Measurements from ENCODE around the gene DIPK1A.
A peak's percentile ranks its signal among the peaks of the same experiment; 100 is the strongest.

Gene DIPK1A

DNA sequence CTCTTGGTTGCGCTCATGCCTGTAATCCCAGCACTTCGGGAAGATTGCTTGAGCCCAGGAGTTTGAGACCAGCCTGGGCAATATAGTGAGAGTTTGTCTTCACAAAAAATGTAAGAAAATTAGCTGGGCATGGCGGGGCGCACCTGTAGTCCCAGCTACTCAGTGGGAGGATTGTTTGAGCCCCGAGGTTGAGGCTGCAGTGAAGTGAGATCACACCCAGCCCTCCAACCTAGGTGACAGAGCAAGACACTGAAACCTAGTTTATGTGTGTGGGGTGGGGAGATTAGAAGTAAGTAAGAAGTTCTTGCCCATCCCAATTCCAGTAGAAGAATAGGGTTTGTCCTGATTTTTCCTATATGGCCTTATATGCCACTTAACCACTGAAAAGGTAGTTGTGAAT, 127.4 kb downstream of the DIPK1A start:
- H3K9ac ChIP-seq (ENCODE audit: low read length): peak overlapping the region; percentile 99
- H3K27me3 ChIP-seq (replicated peaks; ENCODE audit: control insufficient read depth, insufficient read depth, low read length): no peaks in the 10 kb centered on the region
- peaks cover 51% of the 10 kb centered on the region for H3K4me1 ChIP-seq (ENCODE audit: control insufficient read depth, insufficient read depth, low read length)
- H3K9me3 ChIP-seq (ENCODE audit: control insufficient read depth, low read length): no peaks in the 10 kb centered on the region
- peaks cover 57% of the 10 kb centered on the region for H3K36me3 ChIP-seq (ENCODE audit: control insufficient read depth, insufficient read depth, low read length, severe bottlenecking)
- peak overlapping the region; percentile 94 for H3K4me3 ChIP-seq (ENCODE audit: low read length)
- no peak for DNase-seq (ENCODE audit: low read depth)

DNA sequence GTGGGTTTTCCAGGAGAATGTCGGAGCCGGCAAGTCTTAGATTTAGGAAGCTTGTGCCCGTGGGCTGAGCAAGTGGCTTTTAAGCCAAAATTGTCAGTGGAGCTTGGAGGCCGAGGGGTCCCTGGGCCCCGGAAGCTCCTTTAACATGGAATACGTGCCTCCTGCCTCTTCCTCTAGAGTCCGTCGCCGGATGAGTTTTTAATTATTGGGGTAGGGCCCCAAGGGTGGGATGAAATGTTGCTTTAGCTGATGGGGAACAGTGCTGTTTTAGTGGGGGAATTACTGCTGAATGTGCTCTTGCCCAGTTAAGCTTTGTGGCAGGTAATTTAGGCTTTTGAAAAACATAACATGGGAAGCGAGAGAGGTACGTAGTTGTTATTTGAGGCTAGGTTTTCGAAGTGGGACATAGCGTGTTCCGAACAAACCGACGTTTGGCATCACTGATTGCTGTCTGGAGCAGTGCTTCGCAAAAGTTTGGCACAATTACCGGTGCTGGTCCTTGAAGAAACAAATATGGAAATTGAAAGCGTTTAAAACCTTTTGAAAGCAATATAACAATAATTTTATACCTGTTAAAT, 128.6 kb downstream of the DIPK1A start:
- Histone ChIP-seq H3K4me1 (ENCODE audit: control insufficient read depth, insufficient read depth, low read length) (peaks cover 38% of the 10 kb centered on the region), H3K9me3 (ENCODE audit: control insufficient read depth, low read length) (no peaks in the 10 kb centered on the region), H3K27me3 (replicated peaks; ENCODE audit: control insufficient read depth, insufficient read depth, low read length) (no peaks in the 10 kb centered on the region), H3K4me3 (ENCODE audit: low read length) (peak overlapping the region; percentile 94), H3K9ac (ENCODE audit: low read length) (peak overlapping the region; percentile 99), H3K36me3 (ENCODE audit: control insufficient read depth, insufficient read depth, low read length, severe bottlenecking) (peaks cover 45% of the 10 kb centered on the region)
- DNase-seq (ENCODE audit: low read depth): peak; percentile 64

DNA sequence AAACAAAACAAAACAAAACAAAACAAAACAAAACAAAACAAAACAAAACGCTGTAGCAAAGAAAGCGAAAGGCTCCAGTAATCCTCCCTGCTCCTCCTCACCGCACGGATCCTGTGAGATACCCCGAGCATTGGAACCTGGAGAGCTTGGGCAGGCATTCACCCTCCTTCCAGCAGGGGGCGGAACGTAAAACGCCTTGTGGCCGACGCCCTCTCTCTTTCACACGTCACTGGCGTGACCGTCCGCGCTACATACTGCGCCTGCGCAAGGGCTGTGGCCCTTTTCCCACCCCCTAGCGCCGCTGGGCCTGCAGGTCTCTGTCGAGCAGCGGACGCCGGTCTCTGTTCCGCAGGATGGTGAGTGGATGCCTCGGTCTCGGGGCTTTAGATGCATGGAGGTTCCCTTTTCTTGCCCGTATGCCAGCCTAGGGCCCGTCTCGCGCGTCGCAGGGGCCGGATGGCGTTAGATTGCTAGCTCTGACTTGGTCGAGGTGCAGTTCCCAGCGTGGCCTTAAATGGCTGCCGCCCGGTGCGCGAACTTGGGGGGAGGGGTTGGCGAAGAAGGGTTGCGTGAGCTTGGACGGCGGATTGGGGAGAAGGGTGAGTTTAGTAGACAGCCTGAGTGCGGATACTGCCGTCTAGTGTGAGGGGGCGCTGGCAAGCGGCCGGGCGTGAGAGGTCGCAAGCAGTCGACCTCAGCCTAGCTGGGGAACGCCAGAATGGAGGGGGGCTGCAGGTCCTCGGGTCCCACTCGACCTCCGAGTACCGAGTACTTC, 129.3 kb downstream of the DIPK1A start, which contains the start of gene RPL5:
TSS of gene RPL5 (plus strand) at position 279 of the 775 bp plus-strand sequence. CDS start at position 354, 75 bp downstream.
- H3K9me3 ChIP-seq (ENCODE audit: control insufficient read depth, low read length): no peaks in the 10 kb centered on the region
- peak within 1 kb of the TSS; percentile 99 for H3K9ac ChIP-seq (ENCODE audit: low read length)
- peaks cover 38% of the 10 kb centered on the region for H3K36me3 ChIP-seq (ENCODE audit: control insufficient read depth, insufficient read depth, low read length, severe bottlenecking)
- H3K4me1 ChIP-seq (ENCODE audit: control insufficient read depth, insufficient read depth, low read length): peaks cover 33% of the 10 kb centered on the region
- peak within 1 kb of the TSS; percentile 94 for H3K4me3 ChIP-seq (ENCODE audit: low read length)
- DNase-seq (ENCODE audit: low read depth): peak; percentile 99
- no peaks in the 10 kb centered on the region for H3K27me3 ChIP-seq (replicated peaks; ENCODE audit: control insufficient read depth, insufficient read depth, low read length)

DNA sequence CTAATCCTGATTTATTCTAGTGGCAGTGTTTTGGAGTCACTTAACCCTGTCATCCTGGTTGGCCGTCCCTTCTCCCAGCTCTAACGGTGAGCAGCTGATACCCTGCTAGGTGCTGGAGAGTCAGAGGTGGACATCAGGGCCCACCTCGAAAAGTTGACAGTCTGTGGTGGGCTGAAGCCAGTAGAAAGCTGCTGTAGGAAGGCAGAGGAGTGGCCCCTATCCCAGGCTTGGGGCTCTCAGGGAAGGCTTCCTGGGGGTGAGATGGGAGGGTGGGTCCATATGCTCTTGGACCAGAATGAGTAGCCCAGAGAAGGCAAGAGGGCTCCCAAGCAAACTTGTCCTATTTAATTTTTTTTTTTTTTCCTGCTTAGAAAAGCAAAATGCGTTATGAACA, 129.9 kb downstream of the DIPK1A start:
- DNase-seq (ENCODE audit: low read depth): no peak
- peaks cover 27% of the 10 kb centered on the region for H3K4me1 ChIP-seq (ENCODE audit: control insufficient read depth, insufficient read depth, low read length)
- no peak overlapping the region for H3K4me3 ChIP-seq (ENCODE audit: low read length)
- H3K27me3 ChIP-seq (replicated peaks; ENCODE audit: control insufficient read depth, insufficient read depth, low read length): no peaks in the 10 kb centered on the region
- no peaks in the 10 kb centered on the region for H3K9me3 ChIP-seq (ENCODE audit: control insufficient read depth, low read length)
- H3K36me3 ChIP-seq (ENCODE audit: control insufficient read depth, insufficient read depth, low read length, severe bottlenecking): peaks cover 33% of the 10 kb centered on the region
- H3K9ac ChIP-seq (ENCODE audit: low read length): peak overlapping the region; percentile 32

DNA sequence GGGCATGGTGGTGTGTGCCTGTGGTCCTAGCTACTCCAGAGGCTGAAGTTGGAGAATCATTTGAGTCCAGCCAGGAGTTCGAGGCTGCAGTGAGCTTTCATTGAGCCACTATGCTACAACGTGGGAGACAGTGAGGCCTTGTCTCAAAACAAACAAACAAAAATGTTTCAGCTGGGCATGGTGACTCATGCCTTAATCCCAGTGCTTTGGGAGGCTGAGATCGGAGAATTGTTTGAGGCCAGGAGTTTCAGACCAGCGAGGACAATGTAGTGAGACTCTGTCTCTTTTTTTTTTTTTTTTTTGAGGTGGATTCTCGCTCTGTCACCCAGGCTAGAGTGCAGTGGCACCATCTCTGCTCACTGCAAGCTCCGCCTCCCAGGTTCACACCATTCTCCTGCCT, 134.5 kb downstream of the DIPK1A start:
- H3K4me3 ChIP-seq (ENCODE audit: low read length): no peak overlapping the region
- DNase-seq (ENCODE audit: low read depth): no peak
- H3K9ac ChIP-seq (ENCODE audit: low read length): no peak overlapping the region
- peaks cover 5% of the 10 kb centered on the region for H3K4me1 ChIP-seq (ENCODE audit: control insufficient read depth, insufficient read depth, low read length)
- no peaks in the 10 kb centered on the region for H3K9me3 ChIP-seq (ENCODE audit: control insufficient read depth, low read length)
- H3K36me3 ChIP-seq (ENCODE audit: control insufficient read depth, insufficient read depth, low read length, severe bottlenecking): no peaks in the 10 kb centered on the region
- H3K27me3 ChIP-seq (replicated peaks; ENCODE audit: control insufficient read depth, insufficient read depth, low read length): no peaks in the 10 kb centered on the region

DNA sequence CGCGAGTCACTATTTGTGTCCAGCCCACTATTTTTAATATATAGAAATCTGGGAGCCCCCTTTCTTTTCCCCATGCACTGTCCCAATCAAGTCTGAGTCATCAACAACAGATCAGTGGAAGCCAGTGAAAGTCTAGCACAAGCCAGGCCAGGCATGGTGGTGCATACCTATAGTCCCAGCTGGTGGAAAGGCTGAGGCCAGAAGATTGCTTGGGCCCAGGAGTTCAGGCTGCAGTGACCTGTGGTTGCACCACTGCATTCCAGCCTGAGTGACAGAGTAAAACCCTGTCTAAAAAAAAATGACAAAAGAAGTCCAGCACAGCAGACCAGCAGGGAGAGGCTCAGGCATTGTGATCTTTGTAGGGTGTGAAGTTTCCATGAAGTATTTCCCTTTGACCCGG, 138.4 kb downstream of the DIPK1A start:
- peak; percentile 60 for DNase-seq (ENCODE audit: low read depth)
- Histone ChIP-seq H3K4me3 (ENCODE audit: low read length) (no peak overlapping the region), H3K27me3 (replicated peaks; ENCODE audit: control insufficient read depth, insufficient read depth, low read length) (no peaks in the 10 kb centered on the region), H3K36me3 (ENCODE audit: control insufficient read depth, insufficient read depth, low read length, severe bottlenecking) (no peaks in the 10 kb centered on the region), H3K4me1 (ENCODE audit: control insufficient read depth, insufficient read depth, low read length) (peaks cover 8% of the 10 kb centered on the region), H3K9ac (ENCODE audit: low read length) (no peak overlapping the region), H3K9me3 (ENCODE audit: control insufficient read depth, low read length) (no peaks in the 10 kb centered on the region)

DNA sequence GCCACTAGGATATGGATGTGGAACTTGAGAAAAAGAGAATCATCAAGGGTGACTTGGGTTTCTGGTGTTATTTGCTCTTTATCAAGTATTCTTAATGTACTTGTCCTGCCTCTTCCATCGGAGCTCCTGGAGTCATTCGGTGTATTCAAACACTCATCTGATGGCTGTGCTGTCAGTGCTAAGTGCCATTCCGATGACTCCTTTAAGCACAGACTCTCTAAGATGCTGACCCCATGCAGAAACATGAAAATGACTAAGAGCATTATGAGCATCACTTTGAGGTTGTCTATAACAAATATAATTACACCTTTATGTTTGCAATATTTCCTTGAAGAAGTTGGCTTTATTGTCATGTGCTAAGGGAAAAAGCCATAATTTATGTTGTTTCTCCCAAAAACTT, 140.7 kb downstream of the DIPK1A start:
- no peaks in the 10 kb centered on the region for H3K36me3 ChIP-seq (ENCODE audit: control insufficient read depth, insufficient read depth, low read length, severe bottlenecking)
- DNase-seq (ENCODE audit: low read depth): no peak

DNA sequence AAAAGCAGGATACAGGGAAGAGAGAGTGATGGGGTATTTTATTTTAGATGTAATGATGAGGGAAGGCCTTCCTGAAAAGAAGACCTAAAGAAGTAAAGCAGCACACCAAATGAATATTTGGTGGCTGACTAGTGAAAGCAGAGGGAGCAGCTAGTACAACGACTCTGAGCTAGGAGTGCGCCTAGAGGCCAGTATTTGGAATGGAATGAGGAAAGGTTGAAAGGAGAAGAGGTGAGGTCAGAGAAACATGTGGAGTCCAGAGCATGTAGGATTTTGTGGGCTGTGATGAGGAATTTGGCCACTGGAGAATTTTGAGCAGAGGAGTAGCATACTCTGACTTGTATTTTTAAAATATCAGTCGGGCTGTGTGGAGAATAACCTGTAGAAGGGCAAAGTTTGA, 141.2 kb downstream of the DIPK1A start:
- no peaks in the 10 kb centered on the region for H3K9me3 ChIP-seq (ENCODE audit: control insufficient read depth, low read length)
- H3K4me3 ChIP-seq (ENCODE audit: low read length): no peak overlapping the region
- peaks cover 8% of the 10 kb centered on the region for H3K4me1 ChIP-seq (ENCODE audit: control insufficient read depth, insufficient read depth, low read length)
- H3K27me3 ChIP-seq (replicated peaks; ENCODE audit: control insufficient read depth, insufficient read depth, low read length): no peaks in the 10 kb centered on the region
- H3K36me3 ChIP-seq (ENCODE audit: control insufficient read depth, insufficient read depth, low read length, severe bottlenecking): no peaks in the 10 kb centered on the region
- peak; percentile 28 for DNase-seq (ENCODE audit: low read depth)
- peak overlapping the region; percentile 35 for H3K9ac ChIP-seq (ENCODE audit: low read length)

More for the DNA sequence above, 140.7 kb downstream of the DIPK1A start:
- Histone ChIP-seq H3K27me3 (replicated peaks; ENCODE audit: control insufficient read depth, insufficient read depth, low read length) (no peaks in the 10 kb centered on the region), H3K9ac (ENCODE audit: low read length) (no peak overlapping the region), H3K4me3 (ENCODE audit: low read length) (no peak overlapping the region), H3K9me3 (ENCODE audit: control insufficient read depth, low read length) (no peaks in the 10 kb centered on the region), H3K4me1 (ENCODE audit: control insufficient read depth, insufficient read depth, low read length) (peaks cover 8% of the 10 kb centered on the region)

DNA sequence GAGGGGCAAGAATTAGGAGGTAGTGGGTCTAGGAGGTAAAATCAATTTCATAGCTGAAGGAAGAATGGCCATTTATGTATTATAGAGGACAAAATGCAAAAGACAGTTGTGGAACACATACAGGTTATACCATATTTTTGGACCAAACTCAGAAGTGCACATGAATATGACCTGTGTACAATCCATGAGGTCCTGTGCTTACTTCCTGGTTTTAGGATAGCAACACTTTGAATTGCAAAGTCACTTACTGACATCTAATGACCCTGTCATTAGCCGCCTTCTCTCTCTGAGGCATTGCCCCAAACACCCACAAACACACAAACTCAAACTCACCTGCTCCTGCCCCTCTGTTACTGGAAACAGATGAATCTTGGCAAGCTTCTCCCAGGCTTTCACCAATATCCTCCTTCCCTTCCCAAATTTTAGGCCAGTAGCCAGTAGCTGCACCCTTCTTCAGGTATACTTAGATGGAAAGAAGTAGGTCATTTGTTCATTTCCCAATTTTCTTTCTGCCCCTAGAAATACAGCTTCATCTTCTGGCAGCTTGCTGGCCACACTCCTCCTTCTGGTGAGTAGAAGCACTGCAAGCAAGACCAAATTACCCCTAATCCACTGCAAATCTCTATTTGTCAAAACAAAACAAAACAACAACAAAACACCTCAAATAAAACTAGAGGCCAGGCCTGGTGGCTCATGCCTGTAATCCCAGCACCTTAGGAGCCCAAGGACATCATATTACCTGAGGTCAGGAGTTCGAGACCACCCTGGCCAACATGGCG, 143.1 kb downstream of the DIPK1A start:
- Histone ChIP-seq H3K36me3 (ENCODE audit: control insufficient read depth, insufficient read depth, low read length, severe bottlenecking) (no peaks in the 10 kb centered on the region), H3K4me1 (ENCODE audit: control insufficient read depth, insufficient read depth, low read length) (peaks cover 5% of the 10 kb centered on the region), H3K9me3 (ENCODE audit: control insufficient read depth, low read length) (no peaks in the 10 kb centered on the region), H3K27me3 (replicated peaks; ENCODE audit: control insufficient read depth, insufficient read depth, low read length) (no peaks in the 10 kb centered on the region), H3K4me3 (ENCODE audit: low read length) (no peak overlapping the region), H3K9ac (ENCODE audit: low read length) (no peak overlapping the region)
- peak; percentile 52 for DNase-seq (ENCODE audit: low read depth)

DNA sequence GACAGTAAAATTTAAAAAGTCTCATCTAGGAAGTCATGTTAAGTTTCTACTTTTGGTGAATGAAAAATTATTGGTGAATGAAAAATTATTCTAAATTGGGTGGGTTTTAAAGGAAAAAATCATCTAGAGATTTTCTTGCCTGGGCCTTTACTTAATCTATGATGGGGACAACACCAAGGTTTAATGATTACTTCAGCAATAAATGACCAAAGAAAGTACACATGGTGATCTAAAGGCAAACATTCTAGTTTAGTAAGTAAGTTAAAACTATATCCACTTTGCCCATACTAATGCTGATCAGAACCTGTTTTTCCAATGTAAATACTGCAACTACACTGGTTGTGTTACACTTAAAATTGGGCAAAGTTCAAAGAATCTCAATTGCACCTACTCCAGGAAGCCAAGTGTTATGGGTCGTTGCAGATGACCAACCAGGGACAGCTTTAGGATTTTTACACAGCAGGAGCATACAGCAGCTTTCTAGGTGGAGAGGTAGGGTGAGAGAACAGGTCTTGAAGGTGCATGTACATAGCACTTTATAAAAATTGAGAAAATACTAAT, 144.0 kb downstream of the DIPK1A start:
- Histone ChIP-seq H3K4me1 (ENCODE audit: control insufficient read depth, insufficient read depth, low read length) (peaks cover 3% of the 10 kb centered on the region), H3K4me3 (ENCODE audit: low read length) (no peak overlapping the region), H3K27me3 (replicated peaks; ENCODE audit: control insufficient read depth, insufficient read depth, low read length) (no peaks in the 10 kb centered on the region), H3K9me3 (ENCODE audit: control insufficient read depth, low read length) (no peaks in the 10 kb centered on the region), H3K36me3 (ENCODE audit: control insufficient read depth, insufficient read depth, low read length, severe bottlenecking) (no peaks in the 10 kb centered on the region), H3K9ac (ENCODE audit: low read length) (no peak overlapping the region)
- no peak for DNase-seq (ENCODE audit: low read depth)

DNA sequence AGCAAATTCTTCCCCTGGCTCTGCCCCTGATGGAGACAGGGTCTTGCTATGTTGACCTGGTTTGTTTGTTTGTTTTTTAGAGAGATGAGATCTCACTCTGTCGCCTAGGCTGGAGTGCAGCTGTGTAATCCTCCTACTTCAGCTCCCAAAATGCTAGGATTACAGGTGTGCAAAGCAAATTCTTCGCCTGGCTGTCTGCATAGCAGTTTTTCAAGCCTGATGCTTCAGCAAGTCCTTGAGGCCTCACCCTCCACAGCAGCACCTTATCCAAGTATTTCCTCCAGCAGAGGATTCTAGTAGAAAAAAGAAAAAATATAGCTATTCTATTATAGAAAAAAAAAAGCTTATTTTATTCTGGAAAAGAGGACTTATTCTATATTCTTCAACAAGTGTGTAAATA, 144.5 kb downstream of the DIPK1A start:
- Histone ChIP-seq H3K4me1 (ENCODE audit: control insufficient read depth, insufficient read depth, low read length) (peaks cover 3% of the 10 kb centered on the region), H3K27me3 (replicated peaks; ENCODE audit: control insufficient read depth, insufficient read depth, low read length) (no peaks in the 10 kb centered on the region), H3K4me3 (ENCODE audit: low read length) (no peak overlapping the region), H3K9ac (ENCODE audit: low read length) (no peak overlapping the region), H3K9me3 (ENCODE audit: control insufficient read depth, low read length) (no peaks in the 10 kb centered on the region), H3K36me3 (ENCODE audit: control insufficient read depth, insufficient read depth, low read length, severe bottlenecking) (no peaks in the 10 kb centered on the region)
- no peak for DNase-seq (ENCODE audit: low read depth)
